Hematopoietic multipotent progenitor cell treated with erythropoietin and hydrocortisone succinate and interleukin-3 and kit ligand, for 6 days (in vitro differentiated cells): ENCODE data around the gene WDHD1.
"Not testable (repeated sequence)": the region's sequence is repeated elsewhere in the genome, so short reads cannot be mapped to it uniquely, and the experiment has no call there.

Experiments
- DNase-seq: peaks from one replicate; pipeline ENCODE4 v3.0.0-alpha.2; 2015

Gene WDHD1

DNA sequence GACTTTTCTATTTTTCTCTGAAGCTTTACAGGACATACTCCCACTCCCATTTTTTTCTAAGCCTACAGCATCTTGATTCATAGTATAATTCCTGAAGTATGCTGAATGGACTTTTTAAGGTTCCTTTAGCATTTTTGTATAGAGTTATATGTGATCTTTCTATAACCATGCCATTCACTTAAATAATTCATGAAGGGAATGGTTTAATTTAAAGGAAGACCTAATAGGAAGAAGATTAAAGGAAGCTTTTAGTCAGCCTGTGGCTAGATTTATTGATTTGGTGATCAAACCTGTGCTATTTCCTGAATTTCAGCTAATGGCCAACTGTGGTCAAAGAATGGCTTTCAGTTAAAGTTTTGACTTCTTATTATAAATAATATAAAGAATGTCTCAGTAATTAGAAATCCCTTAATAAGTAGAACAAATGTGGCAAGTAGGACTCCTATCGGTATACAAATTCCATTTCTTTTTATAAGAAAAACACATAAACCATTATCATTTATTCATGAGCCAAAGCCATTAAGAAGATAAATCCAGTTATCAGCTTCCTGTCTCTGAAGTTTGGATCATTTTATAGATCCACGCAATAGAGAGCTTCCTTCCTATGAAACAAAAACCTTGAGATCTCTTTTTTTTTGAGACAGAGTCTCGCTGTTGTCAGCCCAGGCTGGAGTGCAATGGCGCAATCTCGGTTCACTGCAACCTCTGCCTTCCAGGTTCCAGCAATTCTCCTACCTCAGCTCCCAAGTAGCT lies 20.6 kb upstream of the WDHD1 start:
- DNase-seq, result no peak

GRCh38 chr14:55045087-55045486 lies 18.2 kb upstream of the WDHD1 start:
- no peak for DNase-seq

GRCh38 chr14:55043528-55043927 lies 16.6 kb upstream of the WDHD1 start:
- no peak for DNase-seq

GRCh38 chr14:55038708-55039107 lies 11.8 kb upstream of the WDHD1 start:
- no peak for DNase-seq

DNA sequence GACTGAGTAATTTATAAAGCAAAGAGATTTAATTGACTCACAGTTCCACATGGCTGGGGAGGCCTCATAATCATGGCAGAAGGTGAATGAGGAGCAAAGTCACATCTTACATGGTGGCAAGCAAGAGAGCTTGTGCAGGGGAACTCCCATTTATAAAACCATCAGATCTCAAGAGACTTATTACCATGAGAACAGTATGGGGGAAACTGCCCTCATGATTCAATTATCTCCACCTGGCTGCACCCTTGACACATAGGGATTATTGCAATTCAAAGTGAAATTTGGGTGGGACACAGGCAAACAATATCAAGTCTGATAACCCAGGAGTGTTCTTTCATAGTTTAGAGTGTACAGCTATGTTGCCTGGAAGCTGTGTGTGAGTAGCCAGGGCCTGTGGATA lies 11.1 kb upstream of the WDHD1 start:
- not testable (repeated sequence) for DNase-seq

- DNase-seq, result no peak
These were observed 4.3 kb upstream of the WDHD1 start for GRCh38 chr14:55031190-55031589.

- no peak for DNase-seq
These were observed 1.6 kb upstream of the WDHD1 start for GRCh38 chr14:55028476-55028875.

- DNase-seq, result no peak
These were observed 1.2 kb upstream of the WDHD1 start for GRCh38 chr14:55028066-55028465.

DNA sequence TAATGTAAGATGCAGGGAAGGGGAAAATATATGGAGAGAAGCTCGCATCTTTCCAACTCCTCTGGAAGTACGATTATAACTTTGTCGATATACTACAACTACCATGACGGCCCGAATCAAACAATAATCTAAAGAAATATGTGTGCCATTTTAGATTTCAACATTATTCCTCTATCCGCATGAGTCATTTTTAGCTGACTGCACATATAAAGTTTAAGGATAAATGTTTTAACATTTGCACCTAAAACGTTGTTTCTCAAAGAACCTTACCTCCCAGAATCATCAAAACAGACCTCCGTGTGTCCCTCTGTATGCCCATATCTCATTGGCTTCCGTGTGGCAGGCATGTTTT lies 482 bp downstream of the WDHD1 start:
- peak; percentile 32 for DNase-seq

DNA sequence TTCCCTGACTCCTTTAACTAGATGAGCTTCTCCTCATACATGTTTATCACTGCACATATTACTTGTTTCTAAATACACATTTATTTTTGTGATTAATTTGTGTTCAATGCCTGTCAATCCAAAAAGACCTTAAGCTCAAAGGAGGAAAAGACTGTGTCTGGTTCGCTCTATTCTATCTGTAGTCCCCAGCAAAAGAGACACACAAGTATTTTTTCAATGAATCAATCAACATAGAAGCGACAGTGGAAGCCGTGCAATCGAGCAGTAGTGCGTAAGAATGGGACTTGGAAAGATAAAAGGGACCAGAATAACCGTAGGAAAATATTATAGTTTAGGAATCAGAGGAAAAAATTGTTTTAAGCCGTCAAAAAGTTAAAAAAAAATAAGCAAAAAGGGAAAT lies 951 bp downstream of the WDHD1 start:
- DNase-seq, result peak; percentile 24

- not testable (repeated sequence) for DNase-seq
These were observed 2.5 kb downstream of the WDHD1 start for GRCh38 chr14:55024365-55024764.

- no peak for DNase-seq
These were observed 6.8 kb downstream of the WDHD1 start for GRCh38 chr14:55019968-55020554.

DNA sequence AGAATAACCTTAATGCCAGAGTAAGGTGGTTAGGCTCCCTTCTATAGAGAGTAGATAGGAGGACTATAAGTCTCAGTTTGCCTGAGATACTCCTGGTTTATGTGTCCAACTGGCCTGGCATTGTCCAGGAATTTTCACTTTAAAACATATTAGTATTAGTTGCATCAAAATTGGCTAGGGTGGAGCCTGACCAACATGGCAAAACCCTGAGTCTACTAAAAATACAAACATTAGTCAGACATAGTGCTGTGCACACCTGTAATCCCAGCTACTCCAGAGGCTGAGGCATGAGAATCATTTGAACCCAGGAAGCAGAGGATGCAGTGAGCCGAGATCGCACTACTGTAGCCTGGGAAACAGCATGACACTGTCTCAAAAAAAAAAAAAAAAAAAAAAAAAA lies 11.9 kb downstream of the WDHD1 start:
- no peak for DNase-seq

DNA sequence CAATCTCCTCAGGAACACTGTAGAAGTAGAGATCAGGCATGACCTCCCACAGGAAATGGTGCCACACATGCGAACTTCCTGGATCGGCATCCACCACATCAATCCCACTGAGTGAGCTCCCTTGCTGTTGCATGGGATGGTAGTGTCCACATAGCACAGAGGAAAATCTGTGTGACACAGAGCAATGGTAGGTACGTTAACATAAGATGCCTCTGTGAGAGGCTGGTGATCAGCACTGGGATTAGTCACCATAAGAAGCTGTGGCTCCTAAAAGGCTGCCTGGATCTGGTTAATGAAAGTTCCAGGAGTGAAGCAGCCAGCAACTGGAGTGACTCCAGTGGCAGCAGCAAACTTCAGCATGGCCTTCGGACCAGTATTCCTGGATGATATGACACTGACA lies 21.8 kb downstream of the WDHD1 start:
- no peak for DNase-seq

DNA sequence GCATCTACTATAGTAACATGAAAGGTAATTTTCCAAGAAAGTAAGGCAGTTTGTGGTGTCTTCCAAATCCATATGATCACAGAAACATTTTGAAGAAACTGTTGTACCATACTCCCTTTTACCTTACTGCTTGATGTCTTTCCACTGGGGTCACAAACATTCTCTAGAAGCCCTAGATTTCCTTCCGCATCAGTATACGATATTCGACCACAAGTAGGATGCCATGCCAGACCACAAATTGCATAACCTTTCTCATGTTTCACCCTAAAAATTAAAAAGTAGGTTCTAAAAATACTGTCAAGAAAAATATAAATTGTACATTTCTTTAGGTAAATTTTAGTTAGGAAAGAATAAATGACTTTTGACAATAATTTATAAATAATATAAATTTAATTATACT lies 26.5 kb downstream of the WDHD1 start:
- DNase-seq, result peak; percentile 72

- no peak for DNase-seq
These were observed 41.7 kb downstream of the WDHD1 start for GRCh38 chr14:54985156-54985555.

- DNase-seq, result peak; percentile 47
These were observed 45.2 kb downstream of the WDHD1 start for GRCh38 chr14:54981698-54982097.

DNA sequence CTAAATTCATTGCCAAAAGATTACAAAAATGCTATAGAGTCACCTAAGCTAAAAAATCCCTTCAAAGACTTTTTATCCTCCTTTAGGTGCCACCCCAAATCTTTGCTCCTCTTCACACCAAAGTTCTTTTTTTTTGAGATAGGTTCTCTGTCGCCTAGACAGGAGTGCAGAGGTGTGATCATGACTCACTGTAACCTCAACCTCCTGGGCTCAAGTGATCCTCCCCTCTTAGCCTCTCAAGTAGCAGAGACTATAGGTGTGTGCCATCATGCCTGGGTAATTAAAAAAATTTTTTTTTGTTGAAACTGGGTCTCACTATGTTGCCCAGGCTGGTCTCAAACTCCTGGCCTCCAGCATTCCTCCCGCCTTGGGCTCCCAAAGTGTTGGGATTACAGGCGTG lies 47.9 kb downstream of the WDHD1 start:
- no peak for DNase-seq

DNA sequence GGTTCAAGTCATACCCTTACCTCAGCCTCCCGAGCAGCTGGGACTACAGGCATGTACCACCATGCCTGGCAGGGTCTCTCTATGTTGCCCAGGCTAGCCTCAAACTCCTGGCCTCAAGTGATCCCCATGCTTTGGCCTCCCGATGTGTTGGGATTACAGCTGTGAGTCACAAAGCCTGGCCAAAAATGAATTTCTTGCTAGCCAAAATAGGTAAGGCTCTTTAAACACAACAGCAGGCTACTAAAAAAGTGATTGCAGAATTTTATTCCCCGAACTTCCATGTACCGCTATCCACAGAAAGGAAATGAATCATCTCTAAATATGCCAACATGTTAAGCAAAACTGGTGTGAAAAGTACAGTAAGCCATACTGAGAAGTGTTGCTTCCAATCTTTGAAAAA lies 50.6 kb downstream of the WDHD1 start:
- DNase-seq, result no peak

GRCh38 chr14:54975856-54976255 lies 51.0 kb downstream of the WDHD1 start:
- DNase-seq, result peak; percentile 42

DNA sequence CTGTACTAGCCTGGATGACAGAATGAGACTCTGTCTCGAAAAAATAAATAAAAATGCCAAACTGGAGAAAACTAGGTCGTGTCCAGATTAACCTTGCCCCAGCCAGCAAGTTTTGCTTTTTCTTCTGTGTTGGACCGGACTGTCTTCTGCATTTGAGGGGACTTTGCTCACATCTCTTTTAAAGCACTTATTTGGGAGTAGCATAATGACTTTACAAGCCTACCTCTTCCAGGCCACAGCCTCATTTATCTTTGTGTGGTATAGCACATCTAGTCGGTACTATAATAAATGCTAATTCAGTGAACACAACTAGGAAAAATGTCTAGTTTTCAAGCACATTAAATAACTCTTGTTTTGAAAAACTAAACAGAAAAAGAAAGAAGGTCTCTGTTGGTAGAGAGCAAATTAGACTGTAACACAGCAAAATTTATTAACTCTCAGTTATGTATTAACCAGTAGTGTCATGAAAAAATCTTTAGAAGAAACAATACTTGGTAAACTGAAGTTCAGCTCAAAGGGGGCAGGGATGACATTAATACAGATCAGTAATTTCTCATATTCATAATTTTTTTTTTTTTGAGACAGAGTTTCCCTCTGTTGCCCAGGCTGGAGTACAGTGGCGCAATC lies 52.0 kb downstream of the WDHD1 start:
- no peak for DNase-seq

DNA sequence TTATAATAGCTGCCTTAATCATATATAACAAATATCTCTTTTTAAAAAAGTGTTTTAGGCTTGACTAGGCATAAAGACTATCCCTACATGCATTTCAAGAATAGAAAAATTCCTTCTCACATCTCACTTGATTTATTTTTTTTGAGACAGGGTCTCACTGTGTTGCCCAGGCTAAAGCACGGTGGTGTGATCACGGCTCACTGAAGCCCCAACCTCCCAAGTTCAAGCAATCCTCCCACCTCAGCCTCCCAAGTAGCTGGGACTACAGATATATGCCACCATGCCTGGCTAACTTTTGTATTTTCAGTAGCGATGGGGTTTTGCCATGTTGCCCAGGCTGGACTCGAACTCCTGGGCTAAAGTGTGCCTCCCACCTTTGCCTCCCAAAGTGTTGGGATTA lies 59.4 kb downstream of the WDHD1 start:
- no peak for DNase-seq

DNA sequence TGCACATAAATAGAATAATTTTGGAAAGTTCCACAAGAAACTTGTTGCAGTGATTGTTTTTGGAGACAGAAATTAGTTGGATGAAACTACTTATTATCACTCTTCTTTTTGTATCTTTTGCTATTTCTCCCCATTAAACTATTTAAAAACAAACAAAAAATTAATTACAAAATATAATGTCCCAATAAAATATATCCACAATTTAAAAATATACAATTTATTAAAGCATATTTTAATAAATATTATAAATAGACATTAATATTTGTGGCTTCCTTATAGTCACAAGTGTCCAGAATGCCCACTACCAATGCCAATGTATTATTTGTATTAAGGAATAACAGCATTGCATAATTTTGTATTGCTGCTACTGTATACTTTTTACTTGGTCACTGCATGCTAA lies 71.8 kb downstream of the WDHD1 start:
- DNase-seq, result no peak

DNA sequence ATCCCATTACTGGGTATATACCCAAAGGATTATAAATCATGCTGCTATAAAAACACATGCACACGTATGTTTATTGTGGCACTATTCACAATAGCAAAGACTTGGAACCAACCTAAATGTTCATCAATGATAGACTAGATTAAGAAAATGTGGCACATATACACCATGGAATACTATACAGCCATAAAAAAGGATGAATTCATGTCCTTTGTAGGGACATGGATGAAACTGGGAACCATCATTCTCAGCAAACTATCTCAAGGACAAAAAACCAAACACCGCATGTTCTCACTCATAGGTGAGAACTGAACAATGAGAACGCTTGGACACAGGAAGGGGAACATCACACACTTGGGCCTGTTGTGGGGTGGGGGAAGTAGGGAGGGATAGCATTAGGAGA lies 73.3 kb downstream of the WDHD1 start:
- not testable (repeated sequence) for DNase-seq

- not testable (repeated sequence) for DNase-seq
These were observed 74.1 kb downstream of the WDHD1 start for GRCh38 chr14:54952803-54953202.
